HCT116 (cell line): Measurements from ENCODE around the gene MACROH2A2. TPM values are rescaled to one million over a fixed set of nuclear protein-coding genes. Genes with fewer than 3 reads are reported as not detected.

Experiments used
- ATAC-seq: fragments of 200-7000 bp; cut with Tn5 transposase; 2 replicates; pipeline ENCODE4 v1.9.1; 2020; ENCODE audit warnings: mild to moderate bottlenecking, moderate library complexity
- BruUV-seq: library from RNA; stranded (reverse); fragments of 400-500 nt; replicated peaks from 2 replicates; lab custom pipeline; 2021; lab: Mats Ljungman, UMichigan
- CTCF ChIA-PET: fragments of 300-600 bp; sonication (Branson Sonifier 250); formaldehyde crosslinking; loops from one replicate; lab custom pipeline; 2021; ENCODE audit warnings: antibody characterized with exemption; lab: Charles Lee
- POLR2A ChIA-PET: fragments of 300-600, 350-600 bp; sonication (Branson Sonifier 250); formaldehyde crosslinking; loops from one replicate; lab custom pipeline; 2021; ENCODE audit warnings: antibody characterized with exemption; lab: Charles Lee
- RAD21 ChIA-PET, 2 experiments: fragments of 300-600 bp; sonication (Branson Sonifier 250); formaldehyde crosslinking; loops; one replicate each; lab custom pipeline; 2023; ENCODE audit warnings: low total read pairs in 2 of 2; ENCODE audit not compliant: uncharacterized antibody in 2 of 2, unreplicated experiment in 2 of 2, low non-redundant PET in 1 of 2; lab: Charles Lee
- DNase-seq: peaks from one replicate; pipeline ENCODE4 v3.0.0-alpha.2; 2010; ENCODE audit warnings: low read depth, low spot score
- H2AFZ ChIP-seq: fragments of 200-600 bp; shearing (Covaris generic), sonication (generic); 2 replicates; pipeline ENCODE4 v1.6.1; 2017; ENCODE audit warnings: low read depth, mixed run types, mixed read lengths, antibody characterized with exemption, low read length; ENCODE audit not compliant: poor library complexity, severe bottlenecking
- H3K27ac ChIP-seq: 2 replicates; pipeline ENCODE4 v1.5.1; 2012; ENCODE audit warnings: low read depth, low read length
- H3K27me3 ChIP-seq: fragments of 200-600 bp; sonication (generic); 2 replicates; pipeline ENCODE4 v1.6.1; 2016; ENCODE audit warnings: mixed run types, low read length, mixed read lengths; ENCODE audit not compliant: insufficient read depth
- H3K36me3 ChIP-seq, 2 experiments: fragments of 200-500 bp in 1 of 2; fragments of 200-600 bp in 1 of 2; sonication (Bioruptor generic) in 1 of 2; sonication (generic) in 1 of 2; 2 replicates each; pipeline versions ENCODE4 v1.5.1 to v1.6.1; 2014 to 2016; ENCODE audit warnings: low read length in 2 of 2, inconsistent platforms in 1 of 2, mixed read lengths in 1 of 2, mixed run types in 1 of 2; ENCODE audit not compliant: insufficient read depth in 2 of 2, control insufficient read depth in 1 of 2
- H3K4me1 ChIP-seq, 2 experiments: fragments of 200-600 bp in 1 of 2; sonication (generic) in 1 of 2; 2 replicates each; pipeline versions ENCODE4 v1.5.1 to v1.6.1; 2012 to 2017; ENCODE audit warnings: low read length in 2 of 2, inconsistent platforms in 1 of 2, mild to moderate bottlenecking in 1 of 2, mixed read lengths in 1 of 2, mixed run types in 1 of 2, moderate library complexity in 1 of 2; ENCODE audit not compliant: insufficient read depth in 2 of 2, control insufficient read depth in 1 of 2
- H3K4me2 ChIP-seq: fragments of 200-600 bp; sonication (generic); 2 replicates; pipeline ENCODE4 v1.6.1; 2017; ENCODE audit warnings: mixed run types, low read length, mixed read lengths
- H3K4me3 ChIP-seq, 2 experiments: fragments of 200-600 bp in 1 of 2; sonication (generic) in 1 of 2; replicated peaks in 1 of 2; 2 replicates each; pipeline ENCODE4 v1.5.1; 2011 to 2016; ENCODE audit warnings: low read length in 2 of 2, control low read depth in 1 of 2, low read depth in 1 of 2, mild to moderate bottlenecking in 1 of 2, mixed read lengths in 1 of 2, mixed run types in 1 of 2
- H3K79me2 ChIP-seq: fragments of 200-600 bp; sonication (generic); 2 replicates; pipeline ENCODE4 v1.6.1; 2017; ENCODE audit warnings: mild to moderate bottlenecking, mixed run types, low read length, moderate library complexity, mixed read lengths; ENCODE audit not compliant: insufficient read depth
- H3K9ac ChIP-seq: fragments of 200-600 bp; sonication (generic); 2 replicates; pipeline ENCODE4 v1.6.1; 2016; ENCODE audit warnings: low read length, mixed read lengths
- H3K9me2 ChIP-seq: fragments of 200-600 bp; sonication (generic), shearing (Covaris generic); 2 replicates; pipeline ENCODE4 v1.6.1; 2017; ENCODE audit warnings: mixed run types, mild to moderate bottlenecking, moderate library complexity; ENCODE audit not compliant: insufficient read depth
- H3K9me3 ChIP-seq, 2 experiments: fragments of 200-500 bp in 1 of 2; fragments of 200-600 bp in 1 of 2; sonication (Bioruptor generic) in 1 of 2; sonication (generic) in 1 of 2; 2 replicates each; pipeline ENCODE4 v1.6.1; 2014 to 2017; ENCODE audit warnings: low read length in 2 of 2, mixed read lengths in 2 of 2, inconsistent platforms in 1 of 2, low read depth in 1 of 2, mild to moderate bottlenecking in 1 of 2, mixed run types in 1 of 2, moderate library complexity in 1 of 2; ENCODE audit not compliant: control insufficient read depth in 1 of 2, insufficient read depth in 1 of 2
- H4K20me1 ChIP-seq: fragments of 200-600 bp; sonication (generic), shearing (Covaris generic); 2 replicates; pipeline ENCODE4 v1.6.1; 2017; ENCODE audit warnings: mixed run types, mild to moderate bottlenecking, moderate library complexity; ENCODE audit not compliant: insufficient read depth
- CBX3 ChIP-seq: IDR thresholded peaks from 2 replicates; pipeline ENCODE4 v1.6.1; 2012; ENCODE audit warnings: low read depth
- CEBPB ChIP-seq: IDR thresholded peaks from 2 replicates; pipeline ENCODE4 v1.6.1; 2012; ENCODE audit warnings: low read depth
- CTCF ChIP-seq, 3 experiments: fragments of 200-600 bp in 1 of 3; sonication (generic) in 1 of 3; IDR thresholded peaks in 2 of 3; conservative IDR thresholded peaks in 1 of 3; 2 replicates each; pipeline ENCODE4 v1.5.1; 2012 to 2017; ENCODE audit warnings: low read depth in 2 of 3, low read length in 2 of 3, antibody characterized with exemption in 1 of 3, borderline replicate concordance in 1 of 3, control low read depth in 1 of 3, mild to moderate bottlenecking in 1 of 3, mixed read lengths in 1 of 3, mixed run types in 1 of 3, moderate library complexity in 1 of 3; ENCODE audit not compliant: insufficient read depth in 1 of 3
- ELF1 ChIP-seq: IDR thresholded peaks from 2 replicates; pipeline ENCODE4 v1.6.1; 2012; ENCODE audit warnings: low read depth, borderline replicate concordance
- EZH2 ChIP-seq: fragments of 200-600 bp; sonication (generic); IDR thresholded peaks from 2 replicates; pipeline ENCODE4 v1.6.1; 2017; ENCODE audit warnings: antibody characterized with exemption, mixed run types
- EZH2phosphoT487 ChIP-seq: fragments of 200-600 bp; IDR thresholded peaks from 2 replicates; pipeline ENCODE4 v1.6.1; 2018; ENCODE audit warnings: antibody characterized with exemption, borderline replicate concordance
- FOSL1 ChIP-seq: IDR thresholded peaks from 2 replicates; pipeline ENCODE4 v1.6.1; 2012; ENCODE audit warnings: low read depth
- JUND ChIP-seq: IDR thresholded peaks from 2 replicates; pipeline ENCODE4 v1.6.1; 2012
- POLR2AphosphoS5 ChIP-seq: IDR thresholded peaks from 2 replicates; pipeline ENCODE4 v1.6.1; 2011; ENCODE audit warnings: mild to moderate bottlenecking, low read depth, low read length, moderate library complexity
- RAD21 ChIP-seq: IDR thresholded peaks from 2 replicates; pipeline ENCODE4 v1.6.1; 2012; ENCODE audit warnings: low read depth, mild to moderate bottlenecking
- SP1 ChIP-seq: IDR thresholded peaks from 2 replicates; pipeline ENCODE4 v1.6.1; 2012; ENCODE audit warnings: low read depth
- SRF ChIP-seq: IDR thresholded peaks from 2 replicates; pipeline ENCODE4 v1.6.1; 2012; ENCODE audit warnings: low read depth
- TCF7L2 ChIP-seq: IDR thresholded peaks from 2 replicates; pipeline ENCODE4 v1.7.0; 2011; ENCODE audit warnings: borderline replicate concordance, inconsistent platforms; ENCODE audit not compliant: insufficient read depth, insufficient read length; ENCODE audit errors: extremely low read depth
- YY1 ChIP-seq: IDR thresholded peaks from 2 replicates; pipeline ENCODE4 v1.6.1; 2011; ENCODE audit warnings: low read length, low read depth, moderate library complexity, mild to moderate bottlenecking; ENCODE audit not compliant: insufficient replicate concordance; ENCODE audit errors: extremely low read depth
- intact Hi-C: fragments of 100-400 bp; cut with micrococcal nuclease; formaldehyde crosslinking; loops from 2 replicates; pipeline ENCODE4 v1.10.0; 2022
- total RNA-seq: library from RNA; stranded (reverse); gene quantifications from one replicate; pipeline ENCODE4 v1.2.1, GENCODE V29; 2021; ENCODE audit not compliant: unreplicated experiment
- TF ChIP-seq, protein P1 (sequence below): IDR thresholded peaks from 2 replicates; pipeline ENCODE4 v1.6.1; 2012
- TF ChIP-seq, protein P2 (sequence below): IDR thresholded peaks from 2 replicates; pipeline ENCODE4 v1.6.1; 2012

MACROH2A2 gene
- total RNA-seq, 1 experiment from 2014 or later: 41.4 TPM

GRCh38 chr10:70074971-70075370, 22.3 kb downstream of the MACROH2A2 start:
- H4K20me1 ChIP-seq: no peaks in the 10 kb centered on the region
- no peak overlapping the region for H3K27ac ChIP-seq
- H3K9me3 ChIP-seq: no peaks in the 10 kb centered on the region
- H3K4me2 ChIP-seq: no peak overlapping the region
- no peak overlapping the region for H3K9ac ChIP-seq
- no peak for DNase-seq
- no peaks in the 10 kb centered on the region for H3K9me2 ChIP-seq
- ChIA-PET POLR2A (no interaction called here), CTCF (no interaction called here), RAD21 (no interaction called here)
- peaks cover 0 to 7% of the 10 kb centered on the region in 2 experiments; a peak in 1 of 4 replicates for H3K4me1 ChIP-seq
- H3K4me3 ChIP-seq: no peak overlapping the region
- ATAC-seq: no peak
- H3K79me2 ChIP-seq: no peaks in the 10 kb centered on the region
- intact Hi-C loops: no loop called here
- H3K36me3 ChIP-seq: no peaks in the 10 kb centered on the region; a peak in 1 of 4 replicates
- no TSS peak for BruUV-seq
- H3K27me3 ChIP-seq: no peaks in the 10 kb centered on the region
- no peak overlapping the region for H2AFZ ChIP-seq
- TF ChIP-seq YY1 (no peak), ELF1 (no peak), EZH2phosphoT487 (no peak), TCF7L2 (no peak), JUND (no peak)
- TF ChIP-seq, protein P1, sequence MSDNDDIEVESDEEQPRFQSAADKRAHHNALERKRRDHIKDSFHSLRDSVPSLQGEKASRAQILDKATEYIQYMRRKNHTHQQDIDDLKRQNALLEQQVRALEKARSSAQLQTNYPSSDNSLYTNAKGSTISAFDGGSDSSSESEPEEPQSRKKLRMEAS: no peak

DNA sequence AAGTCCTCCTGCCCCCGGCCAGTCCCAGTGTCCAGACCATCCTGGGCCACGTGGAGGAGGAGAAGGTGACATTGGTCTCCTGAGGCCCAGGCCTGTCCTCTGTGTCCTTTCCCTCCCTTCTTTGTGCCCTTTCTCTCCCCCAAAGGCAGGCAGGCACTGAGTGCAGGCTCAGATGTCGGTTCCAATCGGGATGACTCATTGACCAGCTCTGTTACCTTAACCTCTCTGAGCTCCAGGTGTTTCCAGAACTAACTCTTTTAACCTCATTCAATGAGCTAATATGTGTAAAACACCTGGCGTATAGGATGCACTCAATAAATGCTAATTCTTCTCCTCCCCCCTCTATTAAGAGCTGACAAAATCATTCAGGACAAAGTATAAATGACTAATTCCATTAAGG, 25.7 kb downstream of the MACROH2A2 start:
- no peak overlapping the region for H2AFZ ChIP-seq

More for the DNA sequence above, 25.7 kb downstream of the MACROH2A2 start:
- H3K9me3 ChIP-seq: no peaks in the 10 kb centered on the region
- no peak overlapping the region for H3K27ac ChIP-seq
- no peak for TF ChIP-seq ELF1
- TF ChIP-seq EZH2phosphoT487: no peak
- TF ChIP-seq, protein P2, sequence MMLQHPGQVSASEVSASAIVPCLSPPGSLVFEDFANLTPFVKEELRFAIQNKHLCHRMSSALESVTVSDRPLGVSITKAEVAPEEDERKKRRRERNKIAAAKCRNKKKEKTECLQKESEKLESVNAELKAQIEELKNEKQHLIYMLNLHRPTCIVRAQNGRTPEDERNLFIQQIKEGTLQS: no peak
- no peak for TF ChIP-seq FOSL1
- TF ChIP-seq CBX3: no peak
- no peak for TF ChIP-seq CEBPB
- TF ChIP-seq EZH2: no peak
- TF ChIP-seq POLR2AphosphoS5: no peak
- no peak for TF ChIP-seq SP1
- TF ChIP-seq RAD21: no peak
- TF ChIP-seq YY1: no peak
- no peak for TF ChIP-seq CTCF (IDR thresholded peaks at IDR 0.05 in 2 of 3, conservative IDR thresholded peaks at IDR 0.05 in 1 of 3; ENCODE audit: borderline replicate concordance in 1 of 3, insufficient read depth in 1 of 3, low read depth in 2 of 3, low read length in 2 of 3)
- TF ChIP-seq SRF: no peak
- no peak overlapping the region for H3K4me3 ChIP-seq
- no peaks in the 10 kb centered on the region for H3K79me2 ChIP-seq
- ChIA-PET POLR2A (no interaction called here), RAD21 (no interaction called here), CTCF (interaction anchor here (1.4 kb wide), 1 partner anchor 120 kb away, joined by 3 read pairs; no protein-coding TSS in a partner anchor)
- intact Hi-C loops: no loop called here
- no peaks in the 10 kb centered on the region for H4K20me1 ChIP-seq
- H3K9ac ChIP-seq: no peak overlapping the region
- BruUV-seq: no TSS peak
- no peak for DNase-seq
- no peak overlapping the region for H3K4me2 ChIP-seq
- H3K27me3 ChIP-seq: no peaks in the 10 kb centered on the region
- H3K4me1 ChIP-seq: peaks cover 0 to 7% of the 10 kb centered on the region in 2 experiments; a peak in 1 of 4 replicates
- no peak for ATAC-seq
- no peaks in the 10 kb centered on the region; a peak in 1 of 4 replicates for H3K36me3 ChIP-seq
- H3K9me2 ChIP-seq: no peaks in the 10 kb centered on the region
